Prostate gland (tissue), 2 donors: Measurements from ENCODE around the gene SINHCAF. TPM values are rescaled to one million over a fixed set of nuclear protein-coding genes. Genes with fewer than 3 reads are reported as not detected.
A peak's percentile ranks its signal among the peaks of the same experiment; 100 is the strongest.

ENCODE experiments used
- DNase-seq: peaks from one replicate; pipeline ENCODE4 v3.0.0-alpha.2; 2019; ENCODE audit warnings: low spot score
- H3K27ac ChIP-seq, 2 donors: fragments of 200-600 bp; sonication (generic); 2 replicates each; pipeline ENCODE4 v1.5.1; 2017 to 2019
- H3K27me3 ChIP-seq: fragments of 200-600 bp; sonication (generic); replicated peaks from 2 replicates; pipeline ENCODE4 v1.5.1; 2019; ENCODE audit not compliant: insufficient read depth
- H3K36me3 ChIP-seq, 2 donors: fragments of 200-600 bp; sonication (generic); 1 replicate in 1 of 2; 2 replicates in 1 of 2; pipeline versions ENCODE4 v1.5.1 to v1.8.1; 2017 to 2019
- H3K4me1 ChIP-seq: fragments of 200-600 bp; sonication (generic); replicated peaks from 2 replicates; pipeline ENCODE4 v1.5.1; 2019
- H3K4me3 ChIP-seq, 2 donors: fragments of 200-600 bp; sonication (generic); 2 replicates each; pipeline ENCODE4 v1.5.1; 2017 to 2019
- H3K9me3 ChIP-seq: fragments of 200-600 bp; sonication (generic); 2 replicates; pipeline ENCODE4 v1.5.1; 2017
- CTCF ChIP-seq, 4 experiments: fragments of 200-600 bp in 2 of 4; fragments of 450-650 bp in 2 of 4; sonication (generic) in 2 of 4; IDR thresholded peaks; 1 replicate in 3 of 4; 2 replicates in 1 of 4; pipeline ENCODE4 v1.5.1; 2016 to 2019; ENCODE audit warnings: antibody characterized with exemption in 4 of 4, mild to moderate bottlenecking in 2 of 4, moderate library complexity in 2 of 4
- POLR2A ChIP-seq: fragments of 450-650 bp; IDR thresholded peaks from one replicate; pipeline ENCODE4 v1.6.1; 2016; ENCODE audit warnings: antibody characterized with exemption, mild to moderate bottlenecking
- POLR2AphosphoS5 ChIP-seq: sonication (generic); formaldehyde crosslinking; IDR thresholded peaks from one replicate; pipeline ENCODE4 v1.6.1; 2017; ENCODE audit warnings: antibody characterized with exemption
- WGBS: methylation state at CpG from one replicate; pipeline ENCODE4 v1.1.5; 2018; 5-methylcytosine and 5-hydroxymethylcytosine counted together
- intact Hi-C: fragments of 100-400 bp; cut with DNase I; formaldehyde crosslinking; loops from one replicate; pipeline ENCODE4 v1.14.2; 2022
- total RNA-seq, 2 donors: library from RNA; depleted of rRNA; stranded (reverse); fragments of >200 nt; gene quantifications; one replicate each; pipeline ENCODE4 v1.1.0, GENCODE V29; 2016

SINHCAF gene
- total RNA-seq, 2 donors from 2014 or later = 69.1 to 74.1 TPM

GRCh38 chr12:31321186-31321896 lies 4.6 kb downstream of the SINHCAF start:
- WGBS = 65% methylated on average over 4 of the region's 4 CpGs
- TF ChIP-seq CTCF (IDR thresholded peaks at IDR 0.05) (no peak), POLR2AphosphoS5 (no peak), POLR2A (no peak)
- H3K4me1 ChIP-seq = no peaks in the 10 kb centered on the region

DNA sequence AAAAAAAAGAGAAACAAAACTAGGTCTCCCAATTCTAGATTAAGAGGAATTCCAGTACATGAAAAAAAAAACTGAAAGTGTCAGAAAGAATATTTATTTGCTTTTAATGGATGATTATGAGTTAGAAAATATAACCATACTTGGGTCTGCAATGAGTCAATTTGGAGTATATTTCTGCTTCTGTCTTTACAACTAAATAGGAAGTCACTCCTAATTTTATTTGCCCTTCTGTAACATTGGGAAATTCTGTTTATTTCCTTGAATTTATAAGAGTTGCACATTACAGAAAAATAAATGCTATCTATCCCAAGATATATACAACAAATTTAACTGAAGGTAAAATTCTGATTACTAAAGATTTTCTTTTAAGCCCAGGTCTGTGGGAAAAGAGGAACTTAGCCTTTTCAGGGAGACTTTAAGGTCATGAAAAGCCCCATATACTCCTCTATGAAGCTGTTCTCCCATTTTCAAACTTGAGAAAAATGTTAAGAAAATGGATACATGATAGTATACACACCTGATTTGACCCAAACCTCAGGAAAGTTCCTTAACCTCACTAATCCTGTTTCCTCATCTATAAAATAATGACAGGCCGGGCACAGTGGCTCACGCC lies 7.2 kb downstream of the SINHCAF start:
- Histone ChIP-seq H3K9me3 (no peaks in the 10 kb centered on the region), H3K27ac (peak overlapping the region in 1 of 2 donors; percentile 23), H3K4me1 (no peaks in the 10 kb centered on the region), H3K4me3 (no peak overlapping the region), H3K27me3 (no peaks in the 10 kb centered on the region), H3K36me3 (no peaks in the 10 kb centered on the region)
- no peak for DNase-seq
- intact Hi-C loops = no loop called here
- TF ChIP-seq CTCF (IDR thresholded peaks at IDR 0.05) (no peak), POLR2AphosphoS5 (no peak), POLR2A (no peak)
- WGBS = 91% methylated on average over 2 of the region's 2 CpGs

More at GRCh38 chr12:31321186-31321896, 4.6 kb downstream of the SINHCAF start:
- Histone ChIP-seq H3K9me3 (no peaks in the 10 kb centered on the region), H3K36me3 (no peaks in the 10 kb centered on the region), H3K27me3 (no peaks in the 10 kb centered on the region), H3K4me3 (no peak overlapping the region), H3K27ac (no peak overlapping the region)
- no peak for DNase-seq
- intact Hi-C loops = loop anchor here (5.0 kb wide), 1 partner anchor 44 kb away; no protein-coding TSS in a partner anchor

DNA sequence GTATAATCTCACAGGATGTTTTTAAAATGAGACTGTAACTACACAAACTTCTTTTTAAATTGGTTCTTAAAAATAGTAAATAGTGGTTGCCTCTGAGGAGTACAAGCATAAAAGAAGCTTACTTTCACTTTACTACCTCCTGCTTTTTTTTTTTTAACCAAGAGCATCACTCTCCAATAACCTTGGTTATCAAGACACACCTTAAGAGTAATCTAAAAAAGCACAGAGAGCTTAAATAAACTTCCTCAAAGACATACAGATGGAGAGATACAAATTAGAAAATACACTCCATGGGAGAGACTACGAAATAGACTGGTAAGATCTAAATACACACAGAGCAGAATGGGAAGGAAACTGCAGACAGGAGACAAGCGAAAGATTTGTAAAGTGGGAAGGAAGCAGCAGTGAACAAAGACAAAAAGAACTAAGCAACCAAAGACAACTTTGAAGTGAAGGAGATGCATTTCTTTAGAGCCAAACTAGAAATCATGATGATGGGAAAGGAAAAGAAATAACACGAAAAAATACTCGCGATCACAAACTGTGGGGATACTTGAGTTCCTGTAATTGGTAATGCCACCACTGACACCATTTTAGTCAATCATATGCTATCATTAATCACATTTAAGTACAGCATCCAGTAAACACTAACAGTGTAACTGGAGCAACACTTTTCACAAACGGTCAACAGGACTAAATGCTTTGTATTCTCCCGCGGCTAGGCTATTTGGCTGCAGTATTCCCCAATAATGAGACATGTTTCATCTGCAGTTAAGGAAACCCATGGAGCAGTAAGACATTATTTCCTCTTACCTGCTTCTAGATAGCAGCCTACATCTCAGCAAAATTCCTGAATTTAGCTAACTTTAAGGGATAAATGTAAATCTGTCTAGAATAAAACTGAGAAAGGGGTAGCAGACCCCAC lies 8.2 kb downstream of the SINHCAF start:
- H3K27ac ChIP-seq = peak overlapping the region; percentile 56 to 72
- H3K4me1 ChIP-seq = no peaks in the 10 kb centered on the region
- H3K4me3 ChIP-seq = peak overlapping the region; percentile 3 to 21
- intact Hi-C loops = no loop called here
- no peak for TF ChIP-seq CTCF (IDR thresholded peaks at IDR 0.05)
- peak; percentile 55 for TF ChIP-seq POLR2AphosphoS5
- H3K9me3 ChIP-seq = no peaks in the 10 kb centered on the region
- DNase-seq = no peak
- no peaks in the 10 kb centered on the region for H3K36me3 ChIP-seq
- no peaks in the 10 kb centered on the region for H3K27me3 ChIP-seq
- WGBS = 13% methylated on average over 8 of the region's 8 CpGs

- no peaks in the 10 kb centered on the region for H3K9me3 ChIP-seq
- no peak for DNase-seq
- intact Hi-C loops = no loop called here
- no peak for TF ChIP-seq POLR2AphosphoS5
- no peak for TF ChIP-seq POLR2A
- TF ChIP-seq CTCF (IDR thresholded peaks at IDR 0.05) = no peak
- H3K27me3 ChIP-seq = no peaks in the 10 kb centered on the region
- no peaks in the 10 kb centered on the region for H3K36me3 ChIP-seq
- 47% methylated on average over 3 of the region's 3 CpGs for WGBS
- H3K4me1 ChIP-seq = no peaks in the 10 kb centered on the region
- H3K27ac ChIP-seq = peak overlapping the region; percentile 56 to 72
- H3K4me3 ChIP-seq = no peak overlapping the region
Observed at GRCh38 chr12:31316891-31317290, 9.1 kb downstream of the SINHCAF start.
